H1 (cell line): ENCODE data around the gene SLC25A21. TPM values are rescaled to one million over a fixed set of nuclear protein-coding genes. Genes with fewer than 3 reads are reported as not detected.

ENCODE experiments used
- ASH2L ChIP-seq: fragments of 200-600, 300-600 bp; sonication (generic); IDR thresholded peaks from one replicate; pipeline ENCODE4 v1.7.1; 2017; ENCODE audit warnings: low read length
- BACH1 ChIP-seq: IDR thresholded peaks from 2 replicates; pipeline ENCODE4 v1.6.1; 2012; ENCODE audit warnings: low read length, improper control_type of control experiment
- EP300 ChIP-seq, 2 experiments: IDR thresholded peaks; 1 replicate in 1 of 2; 2 replicates in 1 of 2; pipeline ENCODE4 v1.6.1; 2011 to 2012; ENCODE audit warnings: low read depth in 2 of 2, low read length in 2 of 2, mild to moderate bottlenecking in 2 of 2, borderline replicate concordance in 1 of 2, inconsistent platforms in 1 of 2, moderate library complexity in 1 of 2
- GABPA ChIP-seq: IDR thresholded peaks from 2 replicates; pipeline ENCODE4 v1.6.1; 2011; ENCODE audit warnings: mild to moderate bottlenecking, low read length, moderate library complexity, borderline replicate concordance; ENCODE audit not compliant: insufficient read depth
- RFX5 ChIP-seq: IDR thresholded peaks from 2 replicates; pipeline ENCODE4 v1.6.1; 2011; ENCODE audit warnings: low read depth, low read length, improper control_type of control experiment, borderline replicate concordance
- YY1 ChIP-seq: IDR thresholded peaks from 2 replicates; pipeline ENCODE4 v1.6.1; 2011; ENCODE audit warnings: low read depth, mild to moderate bottlenecking, low read length
- polyA plus RNA-seq, 7 experiments: library from polyadenylated mRNA; depleted of rRNA in 3 of 7; stranded (reverse) in 5 of 7; unstranded in 2 of 7; fragments of >200 nt in 5 of 7; fragments of 200-250 nt in 2 of 7; gene quantifications; 1 replicate in 5 of 7; 2 replicates in 1 of 7; 4 replicates in 1 of 7; pipeline versions ENCODE4 v1.2.1 to v1.2.3, GENCODE V29; 2011 to 2013; ENCODE audit warnings: missing spikeins in 2 of 7, mixed read lengths in 2 of 7
- total RNA-seq: library from RNA; stranded (reverse); fragmentation: NEBNext Ultra II Directional; extraction: Animal tissue kit (Norgen Biotek cat#: 25700); gene quantifications from 2 replicates; pipeline ENCODE4 v1.2.1, GENCODE V29; 2021
- TF ChIP-seq, protein P1 (sequence below), 3 experiments: IDR thresholded peaks; 1 replicate in 2 of 3; 2 replicates in 1 of 3; pipeline versions ENCODE4 v1.5.1 to v1.6.1; 2011; ENCODE audit warnings: low read length in 3 of 3, mild to moderate bottlenecking in 3 of 3, inconsistent platforms in 2 of 3, low read depth in 1 of 3, moderate library complexity in 1 of 3; ENCODE audit not compliant: insufficient read depth in 1 of 3; ENCODE audit errors: control extremely low read depth in 1 of 3
- TF ChIP-seq, protein P2 (sequence below): IDR thresholded peaks from 2 replicates; pipeline ENCODE4 v1.6.1; 2012; ENCODE audit warnings: inconsistent platforms

The SLC25A21 gene
- total and polyA plus RNA-seq, 2 of the 8 experiments (the other 6 are each of a cell fraction or from before 2014, with no cell fraction given) = 6.9 to 15.7 TPM

DNA sequence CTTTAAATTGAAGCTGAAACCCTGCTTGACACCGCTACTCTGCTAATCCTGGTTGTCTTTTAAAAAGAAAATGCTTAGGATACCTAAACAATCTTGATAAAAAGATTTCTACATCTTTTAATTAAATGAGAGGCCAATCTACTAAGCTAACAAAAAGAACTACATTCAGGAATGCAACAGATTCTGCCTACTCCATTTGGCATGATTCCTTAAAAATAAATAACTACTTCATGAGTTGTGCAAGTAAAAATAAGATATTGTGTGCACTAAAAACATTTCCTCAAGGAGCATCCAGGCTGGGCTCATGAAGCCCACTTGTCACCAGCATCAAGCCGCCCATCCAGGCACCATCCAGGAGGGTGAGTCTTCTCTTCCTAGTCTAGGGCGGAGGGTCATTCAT lies 313.3 kb downstream of the SLC25A21 start (continued):
- TF ChIP-seq, protein P1, sequence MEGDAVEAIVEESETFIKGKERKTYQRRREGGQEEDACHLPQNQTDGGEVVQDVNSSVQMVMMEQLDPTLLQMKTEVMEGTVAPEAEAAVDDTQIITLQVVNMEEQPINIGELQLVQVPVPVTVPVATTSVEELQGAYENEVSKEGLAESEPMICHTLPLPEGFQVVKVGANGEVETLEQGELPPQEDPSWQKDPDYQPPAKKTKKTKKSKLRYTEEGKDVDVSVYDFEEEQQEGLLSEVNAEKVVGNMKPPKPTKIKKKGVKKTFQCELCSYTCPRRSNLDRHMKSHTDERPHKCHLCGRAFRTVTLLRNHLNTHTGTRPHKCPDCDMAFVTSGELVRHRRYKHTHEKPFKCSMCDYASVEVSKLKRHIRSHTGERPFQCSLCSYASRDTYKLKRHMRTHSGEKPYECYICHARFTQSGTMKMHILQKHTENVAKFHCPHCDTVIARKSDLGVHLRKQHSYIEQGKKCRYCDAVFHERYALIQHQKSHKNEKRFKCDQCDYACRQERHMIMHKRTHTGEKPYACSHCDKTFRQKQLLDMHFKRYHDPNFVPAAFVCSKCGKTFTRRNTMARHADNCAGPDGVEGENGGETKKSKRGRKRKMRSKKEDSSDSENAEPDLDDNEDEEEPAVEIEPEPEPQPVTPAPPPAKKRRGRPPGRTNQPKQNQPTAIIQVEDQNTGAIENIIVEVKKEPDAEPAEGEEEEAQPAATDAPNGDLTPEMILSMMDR (IDR thresholded peaks at IDR 0.05; ENCODE audit: control extremely low read depth in 1 of 3, insufficient read depth in 1 of 3, low read depth in 1 of 3, low read length in 3 of 3) = no peak
- TF ChIP-seq EP300 (IDR thresholded peaks at IDR 0.05; ENCODE audit: borderline replicate concordance in 1 of 2, low read depth in 2 of 2, low read length in 2 of 2) (no peak), ASH2L (no peak), YY1 (no peak), RFX5 (no peak), GABPA (no peak), BACH1 (no peak)
- TF ChIP-seq, protein P2, sequence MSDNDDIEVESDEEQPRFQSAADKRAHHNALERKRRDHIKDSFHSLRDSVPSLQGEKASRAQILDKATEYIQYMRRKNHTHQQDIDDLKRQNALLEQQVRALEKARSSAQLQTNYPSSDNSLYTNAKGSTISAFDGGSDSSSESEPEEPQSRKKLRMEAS = no peak
